Fibroblast of lung (primary cell): ENCODE measurements around the gene SNRK. TPM values are rescaled to one million over a fixed set of nuclear protein-coding genes. Genes with fewer than 3 reads are reported as not detected.
A peak's percentile ranks its signal among the peaks of the same experiment; 100 is the strongest.

Experiments used
- DNase-seq, 2 donors: peaks; one replicate each; pipeline versions ENCODE4 v3.0.0 to v3.0.0-alpha.2; 2010; ENCODE audit warnings: low read depth in 2 of 2
- H2AFZ ChIP-seq: 2 replicates; pipeline ENCODE4 v1.5.1; 2012; ENCODE audit warnings: low read length, control low read depth, inconsistent platforms
- H3K27ac ChIP-seq: 2 replicates; pipeline ENCODE4 v1.5.1; 2011; ENCODE audit warnings: low read length, control low read depth; ENCODE audit not compliant: insufficient read depth
- H3K27me3 ChIP-seq: 2 replicates; pipeline ENCODE4 v1.5.1; 2011; ENCODE audit warnings: mild to moderate bottlenecking, low read length; ENCODE audit not compliant: control insufficient read depth, insufficient read depth
- H3K36me3 ChIP-seq: 2 replicates; pipeline ENCODE4 v1.5.1; 2011; ENCODE audit warnings: low read length; ENCODE audit not compliant: control insufficient read depth, insufficient read depth
- H3K4me1 ChIP-seq: 2 replicates; pipeline ENCODE4 v1.5.1; 2011; ENCODE audit warnings: low read length; ENCODE audit not compliant: control insufficient read depth, insufficient read depth; ENCODE audit errors: extremely low read depth
- H3K4me2 ChIP-seq: 2 replicates; pipeline ENCODE4 v1.5.1; 2011; ENCODE audit warnings: low read length, control low read depth; ENCODE audit not compliant: insufficient read depth; ENCODE audit errors: extremely low read depth
- H3K4me3 ChIP-seq, 4 experiments: fragments of 200-600 bp in 1 of 4; sonication (generic) in 1 of 4; replicated peaks in 1 of 4; 2 replicates each; pipeline ENCODE4 v1.5.1; 2011 to 2016; ENCODE audit warnings: low read length in 4 of 4, low read depth in 3 of 4, mild to moderate bottlenecking in 3 of 4, control low read depth in 2 of 4, inconsistent platforms in 1 of 4, mixed read lengths in 1 of 4; ENCODE audit not compliant: insufficient read depth in 1 of 4; ENCODE audit errors: control extremely low read depth in 1 of 4
- H3K79me2 ChIP-seq: 2 replicates; pipeline ENCODE4 v1.5.1; 2012; ENCODE audit warnings: mild to moderate bottlenecking, low read length, inconsistent platforms; ENCODE audit not compliant: control insufficient read depth, insufficient read depth
- H3K9ac ChIP-seq: 2 replicates; pipeline ENCODE4 v1.5.1; 2011; ENCODE audit warnings: mild to moderate bottlenecking, low read length, control low read depth; ENCODE audit not compliant: insufficient read depth
- H3K9me3 ChIP-seq: 2 replicates; pipeline ENCODE4 v1.5.1; 2012; ENCODE audit warnings: low read depth, low read length; ENCODE audit not compliant: control insufficient read depth, insufficient read depth
- H4K20me1 ChIP-seq: 2 replicates; pipeline ENCODE4 v1.5.1; 2011; ENCODE audit warnings: low read length; ENCODE audit not compliant: control insufficient read depth, insufficient read depth; ENCODE audit errors: extremely low read depth
- EZH2 ChIP-seq: IDR thresholded peaks from 2 replicates; pipeline ENCODE4 v1.5.1; 2012; ENCODE audit warnings: low read length, control low read depth, mild to moderate bottlenecking; ENCODE audit errors: missing control alignments
- polyA plus RNA-seq, 2 donors: library from polyadenylated mRNA; depleted of rRNA in 1 of 2; stranded (reverse) in 1 of 2; unstranded in 1 of 2; fragments of >200 nt; gene quantifications; 2 replicates each; pipeline ENCODE4 v1.2.1, GENCODE V29; 2011 to 2012; ENCODE audit warnings: missing spikeins in 1 of 2
- total RNA-seq: library from RNA; depleted of rRNA; stranded (reverse); fragments of >200 nt; gene quantifications from 2 replicates; pipeline ENCODE4 v1.2.1, GENCODE V29; 2014
- TF ChIP-seq, protein P1 (sequence below), 2 donors: IDR thresholded peaks in 1 of 2; conservative IDR thresholded peaks in 1 of 2; 1 replicate in 1 of 2; 2 replicates in 1 of 2; pipeline ENCODE4 v1.5.1; 2011 to 2012; ENCODE audit warnings: low read length in 2 of 2, control low read depth in 1 of 2, inconsistent platforms in 1 of 2, low read depth in 1 of 2, mild to moderate bottlenecking in 1 of 2

Gene SNRK
- total and polyA plus RNA-seq, 2 donors (not counting 1 experiment from before 2014, with no cell fraction given): 11.9 to 22.6 TPM

DNA sequence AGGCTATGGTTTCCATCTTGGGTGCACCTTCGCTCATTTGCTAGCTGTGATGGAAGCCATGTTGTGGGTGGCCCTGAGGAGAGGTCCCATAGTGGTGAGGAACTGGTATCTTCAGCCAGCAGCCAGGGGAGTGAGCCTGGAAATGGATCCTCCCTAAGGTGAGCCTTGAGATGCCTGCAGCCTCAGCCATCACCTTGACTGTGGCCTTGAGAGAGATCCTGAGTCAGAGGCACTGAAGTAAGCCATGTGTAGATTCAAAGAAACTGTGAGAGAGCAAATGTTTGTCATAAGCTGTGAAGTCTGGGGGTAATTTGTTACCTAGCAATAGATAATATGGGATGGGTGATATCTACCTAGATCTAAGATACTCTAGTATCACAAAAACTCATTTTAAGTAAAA, 105.3 kb downstream of the SNRK start:
- Histone ChIP-seq H3K79me2 (no peaks in the 10 kb centered on the region), H4K20me1 (no peaks in the 10 kb centered on the region), H3K27me3 (no peaks in the 10 kb centered on the region), H3K9me3 (no peaks in the 10 kb centered on the region), H3K4me3 (no peak overlapping the region), H3K4me2 (no peak overlapping the region), H3K9ac (no peak overlapping the region), H2AFZ (no peak overlapping the region), H3K4me1 (peaks cover 8% of the 10 kb centered on the region), H3K27ac (no peak overlapping the region), H3K36me3 (no peaks in the 10 kb centered on the region)
- TF ChIP-seq, protein P1, sequence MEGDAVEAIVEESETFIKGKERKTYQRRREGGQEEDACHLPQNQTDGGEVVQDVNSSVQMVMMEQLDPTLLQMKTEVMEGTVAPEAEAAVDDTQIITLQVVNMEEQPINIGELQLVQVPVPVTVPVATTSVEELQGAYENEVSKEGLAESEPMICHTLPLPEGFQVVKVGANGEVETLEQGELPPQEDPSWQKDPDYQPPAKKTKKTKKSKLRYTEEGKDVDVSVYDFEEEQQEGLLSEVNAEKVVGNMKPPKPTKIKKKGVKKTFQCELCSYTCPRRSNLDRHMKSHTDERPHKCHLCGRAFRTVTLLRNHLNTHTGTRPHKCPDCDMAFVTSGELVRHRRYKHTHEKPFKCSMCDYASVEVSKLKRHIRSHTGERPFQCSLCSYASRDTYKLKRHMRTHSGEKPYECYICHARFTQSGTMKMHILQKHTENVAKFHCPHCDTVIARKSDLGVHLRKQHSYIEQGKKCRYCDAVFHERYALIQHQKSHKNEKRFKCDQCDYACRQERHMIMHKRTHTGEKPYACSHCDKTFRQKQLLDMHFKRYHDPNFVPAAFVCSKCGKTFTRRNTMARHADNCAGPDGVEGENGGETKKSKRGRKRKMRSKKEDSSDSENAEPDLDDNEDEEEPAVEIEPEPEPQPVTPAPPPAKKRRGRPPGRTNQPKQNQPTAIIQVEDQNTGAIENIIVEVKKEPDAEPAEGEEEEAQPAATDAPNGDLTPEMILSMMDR (conservative IDR thresholded peaks at IDR 0.05 in 1 of 2, IDR thresholded peaks at IDR 0.05 in 1 of 2; ENCODE audit: low read depth in 1 of 2, low read length in 2 of 2): no peak
- TF ChIP-seq EZH2: no peak
- DNase-seq: no peak

DNA sequence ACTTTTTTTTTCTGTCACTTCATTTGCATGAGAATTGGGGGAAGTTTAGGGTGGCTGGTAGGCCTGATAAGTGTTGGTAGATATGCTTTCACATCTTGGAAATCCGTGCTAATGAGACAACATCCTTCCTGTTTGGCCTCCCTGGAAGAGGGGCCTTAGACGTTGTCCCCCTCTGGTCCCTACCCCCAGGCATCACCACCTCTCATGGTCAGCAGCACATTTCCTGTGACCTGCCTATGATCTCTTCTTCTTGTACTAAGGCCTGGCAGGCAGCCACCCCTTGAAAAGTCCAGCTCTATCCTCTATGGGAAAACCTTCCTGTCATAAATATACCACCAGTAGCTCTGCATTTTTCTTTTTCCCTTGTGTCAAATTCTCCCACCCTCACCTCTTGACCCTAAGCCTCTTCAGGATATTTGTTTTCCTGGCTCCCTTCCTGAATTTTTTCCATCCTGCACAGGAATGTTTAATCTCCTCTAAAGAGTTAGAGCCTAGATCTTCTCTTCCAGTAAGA, 107.8 kb downstream of the SNRK start:
- Histone ChIP-seq H3K4me1 (peaks cover 8% of the 10 kb centered on the region), H3K9me3 (no peaks in the 10 kb centered on the region)

DNA sequence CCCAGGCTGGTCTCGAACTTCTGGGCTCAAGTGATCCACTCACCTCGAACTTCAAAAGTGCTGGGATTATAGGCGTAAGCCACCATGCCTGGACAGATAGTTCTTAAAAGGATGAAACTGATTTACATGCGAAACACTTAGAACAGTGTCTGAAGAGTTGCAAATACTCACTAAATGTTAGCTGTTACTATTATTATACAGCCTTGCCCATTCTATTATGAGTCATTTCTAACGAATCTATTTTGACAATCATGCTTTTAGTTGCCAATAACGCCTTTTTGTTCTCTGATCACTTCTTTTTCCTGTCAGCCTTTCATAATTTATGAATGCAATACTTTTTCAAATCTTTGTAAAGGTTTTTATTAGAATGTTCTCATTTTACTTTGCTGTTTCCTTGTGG, 112.7 kb downstream of the SNRK start:
- no peak for DNase-seq
- Histone ChIP-seq H3K9me3 (no peaks in the 10 kb centered on the region), H3K79me2 (no peaks in the 10 kb centered on the region), H2AFZ (no peak overlapping the region), H3K36me3 (no peaks in the 10 kb centered on the region), H3K4me3 (no peak overlapping the region), H3K4me2 (no peak overlapping the region), H3K27me3 (no peaks in the 10 kb centered on the region), H3K27ac (no peak overlapping the region), H3K9ac (no peak overlapping the region), H3K4me1 (no peaks in the 10 kb centered on the region), H4K20me1 (no peaks in the 10 kb centered on the region)
- TF ChIP-seq, protein P1 (conservative IDR thresholded peaks at IDR 0.05 in 1 of 2, IDR thresholded peaks at IDR 0.05 in 1 of 2; ENCODE audit: low read depth in 1 of 2, low read length in 2 of 2): no peak
- no peak for TF ChIP-seq EZH2

More for the DNA sequence above, 107.8 kb downstream of the SNRK start:
- Histone ChIP-seq H3K79me2 (no peaks in the 10 kb centered on the region), H3K4me2 (no peak overlapping the region), H3K4me3 (no peak overlapping the region), H3K36me3 (no peaks in the 10 kb centered on the region), H3K27me3 (no peaks in the 10 kb centered on the region), H4K20me1 (no peaks in the 10 kb centered on the region), H3K9ac (no peak overlapping the region), H2AFZ (no peak overlapping the region), H3K27ac (no peak overlapping the region)
- peak; percentile 27 to 47 for DNase-seq
- TF ChIP-seq, protein P1 (conservative IDR thresholded peaks at IDR 0.05 in 1 of 2, IDR thresholded peaks at IDR 0.05 in 1 of 2; ENCODE audit: low read depth in 1 of 2, low read length in 2 of 2): no peak
